ENCODE data around the gene OBSCN. TPM values are rescaled to one million over a fixed set of nuclear protein-coding genes. Genes with fewer than 3 reads are reported as not detected.

Gene OBSCN
- total RNA-seq, 1 donor from 2014 or later, result 17.5 TPM

- no peak overlapping the region for H3K4me3 Mint-ChIP-seq (ENCODE audit: unreplicated experiment)
- no peak overlapping the region for H3K4me3 ChIP-seq (ENCODE audit: insufficient read depth, low read depth, low read length)
- H3K36me3 ChIP-seq (ENCODE audit: insufficient read depth, low read length), result peaks cover 3% of the 10 kb centered on the region
- H3K27ac ChIP-seq (ENCODE audit: low read depth, low read length), result no peak overlapping the region
- no peaks in the 10 kb centered on the region for H3K9me3 Mint-ChIP-seq (ENCODE audit: unreplicated experiment)
- no peaks in the 10 kb centered on the region for H3K27me3 ChIP-seq (ENCODE audit: insufficient read depth, low read length)
- H3K4me2 ChIP-seq (ENCODE audit: low read length), result peak overlapping the region; percentile 74
- peaks cover 12% of the 10 kb centered on the region for H3K36me3 Mint-ChIP-seq (ENCODE audit: low read depth, unreplicated experiment)
- H3K79me2 ChIP-seq (ENCODE audit: insufficient read depth, low read length), result no peaks in the 10 kb centered on the region
- TF ChIP-seq EZH2 (IDR thresholded peaks at IDR 0.05; ENCODE audit: insufficient read depth, low read length) (no peak), CTCF (IDR thresholded peaks at IDR 0.05; ENCODE audit: insufficient read depth, low read depth, low read length) (no peak)
- no peak overlapping the region for H3K27ac Mint-ChIP-seq (ENCODE audit: unreplicated experiment)
- H3K9me3 ChIP-seq (ENCODE audit: insufficient read depth, low read depth, low read length), result no peaks in the 10 kb centered on the region
- FAIRE-seq (no peak), DNase-seq (ENCODE audit: low read depth) (no peak)
- peaks cover 6% of the 10 kb centered on the region for H3K4me1 Mint-ChIP-seq (ENCODE audit: low read depth, unreplicated experiment)
- peaks cover 29% of the 10 kb centered on the region for H4K20me1 ChIP-seq (ENCODE audit: insufficient read depth, low read length)
- H3K4me1 ChIP-seq (ENCODE audit: insufficient read depth, low read length), result peaks cover 28% of the 10 kb centered on the region
- H3K27me3 Mint-ChIP-seq (ENCODE audit: low read depth, unreplicated experiment), result peaks cover 2% of the 10 kb centered on the region
- peak overlapping the region; percentile 8 for H3K9ac ChIP-seq (ENCODE audit: low read length)
- H2AFZ ChIP-seq (ENCODE audit: low read depth, low read length), result no peak overlapping the region
Observed at GRCh38 chr1:228392111-228392936, 184.5 kb downstream of the OBSCN start.

GRCh38 chr1:228393268-228393701, 185.4 kb downstream of the OBSCN start:
- no peak overlapping the region for H3K4me3 Mint-ChIP-seq (ENCODE audit: unreplicated experiment)
- Histone ChIP-seq H3K27me3 (ENCODE audit: insufficient read depth, low read length) (no peaks in the 10 kb centered on the region), H3K79me2 (ENCODE audit: insufficient read depth, low read length) (peaks cover 5% of the 10 kb centered on the region), H3K4me1 (ENCODE audit: insufficient read depth, low read length) (peaks cover 28% of the 10 kb centered on the region), H3K9ac (ENCODE audit: low read length) (peak overlapping the region; percentile 22), H3K9me3 (ENCODE audit: insufficient read depth, low read depth, low read length) (no peaks in the 10 kb centered on the region), H2AFZ (ENCODE audit: low read depth, low read length) (no peak overlapping the region), H4K20me1 (ENCODE audit: insufficient read depth, low read length) (peaks cover 39% of the 10 kb centered on the region), H3K27ac (ENCODE audit: low read depth, low read length) (peak overlapping the region; percentile 1), H3K36me3 (ENCODE audit: insufficient read depth, low read length) (peaks cover 3% of the 10 kb centered on the region), H3K4me3 (ENCODE audit: insufficient read depth, low read depth, low read length) (no peak overlapping the region), H3K4me2 (ENCODE audit: low read length) (peak overlapping the region; percentile 36)
- peaks cover 15% of the 10 kb centered on the region for H3K36me3 Mint-ChIP-seq (ENCODE audit: low read depth, unreplicated experiment)
- peak overlapping the region; percentile 1 for H3K27ac Mint-ChIP-seq (ENCODE audit: unreplicated experiment)
- H3K9me3 Mint-ChIP-seq (ENCODE audit: unreplicated experiment), result no peaks in the 10 kb centered on the region
- no peak for FAIRE-seq
- H3K4me1 Mint-ChIP-seq (ENCODE audit: low read depth, unreplicated experiment), result peaks cover 6% of the 10 kb centered on the region
- no peaks in the 10 kb centered on the region for H3K27me3 Mint-ChIP-seq (ENCODE audit: low read depth, unreplicated experiment)
- TF ChIP-seq EZH2 (IDR thresholded peaks at IDR 0.05; ENCODE audit: insufficient read depth, low read length) (no peak), CTCF (IDR thresholded peaks at IDR 0.05; ENCODE audit: insufficient read depth, low read depth, low read length) (peak; percentile 49)
- peak; percentile 66 for DNase-seq (ENCODE audit: low read depth)
